ENCODE results near the gene ABHD10.

DNA sequence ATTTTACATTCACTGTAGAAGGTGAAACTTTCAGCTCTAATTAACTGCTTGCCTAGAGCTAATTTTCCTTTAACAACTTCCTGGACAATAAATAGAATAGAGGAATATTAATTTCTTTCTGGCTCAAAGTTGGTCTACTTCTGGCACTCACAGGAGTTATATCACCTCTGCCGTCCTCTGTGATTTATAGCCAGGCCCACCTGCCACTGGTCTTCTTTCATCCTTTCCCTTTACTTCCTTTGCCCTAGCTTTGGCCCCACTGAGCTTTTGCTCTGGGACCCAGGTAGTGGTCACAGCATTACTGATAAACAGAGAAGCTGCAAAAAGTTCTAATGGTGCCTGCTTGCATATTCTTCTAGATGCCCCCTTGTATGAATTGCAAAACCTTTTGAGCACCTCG lies 49.3 kb upstream of the ABHD10 start:
- TF ChIP-seq CTCF (IDR thresholded peaks at IDR 0.05) (no peak), EZH2 (IDR thresholded peaks at IDR 0.05) (no peak)
